ENCODE measurements around the gene SP110.
"Not testable (repeated sequence)": the region's sequence is repeated elsewhere in the genome, so short reads cannot be mapped to it uniquely, and the experiment has no call there.

Gene SP110

GRCh38 chr2:230219419-230220331 is at the start of gene SP110:
Gene SP110 (minus strand): TSS chr2:230219984. CDS start chr2:230216927, 3,057 bp downstream.
- peak; percentile 98 for DNase-seq

GRCh38 chr2:230268606-230269243 is 48.9 kb upstream of the SP110 start:
- DNase-seq = peak; percentile 3

- DNase-seq = peak; percentile 16
These were observed 47.8 kb upstream of the SP110 start for GRCh38 chr2:230267556-230267955.

GRCh38 chr2:230267059-230267458 is 47.3 kb upstream of the SP110 start:
- DNase-seq = no peak

GRCh38 chr2:230266638-230267037 is 46.9 kb upstream of the SP110 start:
- no peak for DNase-seq

GRCh38 chr2:230264945-230265344 is 45.2 kb upstream of the SP110 start:
- not testable (repeated sequence) for DNase-seq

- no peak for DNase-seq
These were observed 42.5 kb upstream of the SP110 start for GRCh38 chr2:230262246-230262645.

GRCh38 chr2:230258483-230258882 is 38.7 kb upstream of the SP110 start:
- no peak for DNase-seq

- DNase-seq = no peak
These were observed 37.0 kb upstream of the SP110 start for GRCh38 chr2:230256733-230257332.

- no peak for DNase-seq
These were observed 34.5 kb upstream of the SP110 start for GRCh38 chr2:230254152-230254881.

- no peak for DNase-seq
These were observed 30.4 kb upstream of the SP110 start for GRCh38 chr2:230250231-230250630.

GRCh38 chr2:230246206-230246605 is 26.4 kb upstream of the SP110 start:
- peak; percentile 25 for DNase-seq

GRCh38 chr2:230244211-230244610 is 24.4 kb upstream of the SP110 start:
- DNase-seq = no peak

- DNase-seq = no peak
These were observed 15.1 kb upstream of the SP110 start for GRCh38 chr2:230234845-230235244.

- no peak for DNase-seq
These were observed 14.4 kb upstream of the SP110 start for GRCh38 chr2:230234122-230234722.

GRCh38 chr2:230231251-230231650 is 11.5 kb upstream of the SP110 start:
- DNase-seq = no peak

GRCh38 chr2:230230496-230231200 is 10.9 kb upstream of the SP110 start:
- DNase-seq = no peak

- DNase-seq = peak; percentile 59
These were observed 10.3 kb upstream of the SP110 start for GRCh38 chr2:230230087-230230486.

GRCh38 chr2:230227216-230227615 is 7.4 kb upstream of the SP110 start:
- no peak for DNase-seq

GRCh38 chr2:230226051-230226551 is 6.3 kb upstream of the SP110 start:
- DNase-seq = no peak

GRCh38 chr2:230225486-230225885 is 5.7 kb upstream of the SP110 start, which contains the start of gene SP140:
Gene SP140 (plus strand): TSS chr2:230225736. CDS start chr2:230225845, 109 bp downstream.
- DNase-seq = peak; percentile 92

- DNase-seq = peak; percentile 56
These were observed 4.7 kb upstream of the SP110 start for GRCh38 chr2:230224458-230224857.
